ENCODE data around the gene CYSRT1. TPM values are rescaled to one million over a fixed set of nuclear protein-coding genes. Genes with fewer than 3 reads are reported as not detected.

CYSRT1 gene
- total and polyA plus RNA-seq, 7 experiments from 2014 or later, result 0.45 to 0.63 (median 0.49) TPM; not detected in 3

DNA sequence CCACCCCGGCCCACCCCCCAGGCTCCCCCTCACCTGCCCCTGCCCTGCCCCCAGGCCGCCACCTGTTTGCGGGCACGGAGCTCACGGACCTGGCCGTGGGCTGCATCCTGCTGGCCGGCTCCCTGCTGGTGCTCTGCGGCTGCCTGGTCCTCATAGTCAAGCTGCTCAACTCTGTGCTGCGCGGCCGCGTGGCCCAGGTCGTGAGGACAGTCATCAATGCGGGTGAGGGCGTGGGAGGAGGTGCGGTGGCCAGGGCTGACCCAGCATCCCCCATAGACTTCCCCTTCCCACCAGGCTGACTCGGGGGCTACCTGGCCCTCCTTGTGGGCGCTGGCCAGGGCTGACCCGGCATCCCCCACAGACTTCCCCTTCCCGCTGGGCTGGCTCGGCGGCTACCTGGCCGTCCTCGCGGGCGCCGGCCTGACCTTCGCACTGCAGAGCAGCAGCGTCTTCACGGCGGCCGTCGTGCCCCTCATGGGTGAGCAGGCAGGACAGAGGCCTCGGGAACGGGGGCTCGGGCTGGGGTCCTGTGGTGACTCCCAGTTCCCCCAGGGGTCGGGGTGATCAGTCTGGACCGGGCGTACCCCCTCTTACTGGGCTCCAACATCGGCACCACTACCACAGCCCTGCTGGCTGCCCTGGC is 9.2 kb downstream of the CYSRT1 start:
- Mint-ChIP-seq H3K4me3 (no peak overlapping the region), H3K27ac (no peak overlapping the region), H3K4me1 (peaks cover 4 to 9% (median 6%) of the 10 kb centered on the region in 7 donors), H3K36me3 (no peaks in the 10 kb centered on the region), H3K27me3 (peaks cover 0 to 10% (median 0%) of the 10 kb centered on the region in 5 donors), H3K9me3 (peaks cover 0 to 2% (median 0%) of the 10 kb centered on the region in 11 donors)
- H3K9me3 ChIP-seq (ENCODE audit: control insufficient read depth in 2 of 3, low read length in 3 of 3), result no peaks in the 10 kb centered on the region
- no peaks in the 10 kb centered on the region for H3K36me3 ChIP-seq (ENCODE audit: control insufficient read depth in 2 of 3, insufficient read depth in 3 of 3, low read length in 3 of 3)
- no peaks in the 10 kb centered on the region for H3K27me3 ChIP-seq (ENCODE audit: control insufficient read depth in 2 of 2, insufficient read depth in 2 of 2, low read length in 2 of 2)
- H3K4me3 ChIP-seq (ENCODE audit: low read length), result no peak overlapping the region
- no peak for DNase-seq
- ChIA-PET POLR2A (interaction anchor here (0.8 kb wide), 1 partner anchor 104 kb away, joined by 3 read pairs; no protein-coding TSS in a partner anchor), CTCF (interaction anchor here (1.3 kb wide), 1 partner anchor 11 kb away, joined by 3 read pairs; no protein-coding TSS in a partner anchor)
- peaks cover 5 to 13% of the 10 kb centered on the region in 2 donors for H3K4me1 ChIP-seq (ENCODE audit: control insufficient read depth in 2 of 2, insufficient read depth in 2 of 2, low read length in 2 of 2)
- intact Hi-C loops (cut with micrococcal nuclease), result no loop called here
- no peak for ATAC-seq
- H3K27ac ChIP-seq (ENCODE audit: low read depth, low read length), result no peak overlapping the region

- peaks cover 0 to 10% (median 0%) of the 10 kb centered on the region in 5 donors for H3K27me3 Mint-ChIP-seq
- H3K9me3 ChIP-seq (ENCODE audit: control insufficient read depth in 2 of 3, low read length in 3 of 3), result no peaks in the 10 kb centered on the region
- H3K9me3 Mint-ChIP-seq, result peaks cover 0 to 2% (median 0%) of the 10 kb centered on the region in 11 donors
- DNase-seq (no peak), ATAC-seq (no peak)
- peak overlapping the region in 1 of 9 donors; percentile 42 for H3K27ac Mint-ChIP-seq
- intact Hi-C loops (cut with micrococcal nuclease), result loop anchor here in 1 of 2 donors (5.0 kb wide), 1 partner anchor 188 kb away; the partner anchor contains the start of gene NPDC1
- H3K4me1 ChIP-seq (ENCODE audit: control insufficient read depth in 2 of 2, insufficient read depth in 2 of 2, low read length in 2 of 2), result peaks cover 6 to 13% of the 10 kb centered on the region in 2 donors
- H3K27me3 ChIP-seq (ENCODE audit: control insufficient read depth in 2 of 2, insufficient read depth in 2 of 2, low read length in 2 of 2), result no peaks in the 10 kb centered on the region
- H3K4me3 Mint-ChIP-seq, result no peak overlapping the region
- H3K27ac ChIP-seq (ENCODE audit: low read depth, low read length), result no peak overlapping the region
- no peak overlapping the region for H3K4me3 ChIP-seq (ENCODE audit: low read length)
- POLR2A ChIA-PET, result interaction anchor here (0.8 kb wide), 1 partner anchor 105 kb away, joined by 3 read pairs; no protein-coding TSS in a partner anchor
- no peaks in the 10 kb centered on the region for H3K36me3 ChIP-seq (ENCODE audit: control insufficient read depth in 2 of 3, insufficient read depth in 3 of 3, low read length in 3 of 3)
- peaks cover 4 to 12% (median 10%) of the 10 kb centered on the region in 7 donors for H3K4me1 Mint-ChIP-seq
- H3K36me3 Mint-ChIP-seq, result no peaks in the 10 kb centered on the region
- CTCF ChIA-PET, result interaction anchor here (1.0 to 1.3 kb wide), 2 partner anchors 12 to 30 kb away, joined by 3 read pairs; no protein-coding TSS in a partner anchor
Observed at GRCh38 chr9:137234758-137235423, 9.9 kb downstream of the CYSRT1 start.

DNA sequence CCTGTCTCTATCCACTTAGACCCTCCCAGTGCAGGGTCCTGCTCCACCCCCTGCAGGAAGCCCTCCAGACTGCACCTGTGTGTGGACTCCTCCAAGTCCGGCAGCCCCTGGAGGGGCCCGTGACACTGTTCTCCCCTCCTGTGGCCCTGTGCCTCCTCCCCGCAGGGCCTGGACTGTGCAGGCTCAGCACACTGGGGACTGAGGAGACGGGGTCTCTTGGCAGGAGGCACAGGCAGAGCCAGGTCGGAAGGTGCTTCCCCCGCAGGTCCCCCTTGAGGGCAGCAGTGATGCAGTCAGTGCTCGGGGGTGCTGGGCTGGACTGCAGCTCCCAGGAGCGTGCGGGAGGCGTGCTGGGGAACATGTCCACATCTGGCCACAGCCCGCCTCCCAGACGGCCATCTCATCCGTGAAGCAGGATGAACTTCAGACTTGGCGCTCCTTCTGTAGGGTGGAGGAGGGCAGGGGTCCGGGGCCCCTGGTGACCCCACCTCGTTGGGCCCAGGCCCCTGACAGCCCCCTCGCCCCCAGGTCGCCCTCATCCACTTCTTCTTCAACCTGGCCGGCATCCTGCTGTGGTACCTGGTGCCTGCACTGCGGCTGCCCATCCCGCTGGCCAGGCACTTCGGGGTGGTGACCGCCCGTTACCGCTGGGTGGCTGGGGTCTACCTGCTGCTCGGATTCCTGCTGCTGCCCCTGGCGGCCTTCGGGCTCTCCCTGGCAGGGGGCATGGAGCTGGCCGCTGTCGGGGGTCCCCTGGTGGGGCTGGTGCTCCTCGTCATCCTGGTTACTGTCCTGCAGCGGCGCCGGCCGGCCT is 10.7 kb downstream of the CYSRT1 start:
- Mint-ChIP-seq H3K36me3 (no peaks in the 10 kb centered on the region), H3K27ac (no peak overlapping the region), H3K27me3 (peaks cover 0 to 10% (median 0%) of the 10 kb centered on the region in 5 donors), H3K4me3 (no peak overlapping the region), H3K9me3 (peaks cover 0 to 2% (median 0%) of the 10 kb centered on the region in 11 donors), H3K4me1 (peaks cover 4 to 12% (median 11%) of the 10 kb centered on the region in 7 donors)
- H3K9me3 ChIP-seq (ENCODE audit: control insufficient read depth in 2 of 3, low read length in 3 of 3), result no peaks in the 10 kb centered on the region
- CTCF ChIA-PET, result interaction anchor here (1.0 to 2.2 kb wide), 5 partner anchors 13 to 140 kb away, joined by 3 to 10 read pairs (median 3); no protein-coding TSS in a partner anchor
- H3K4me3 ChIP-seq (ENCODE audit: low read length), result no peak overlapping the region
- intact Hi-C loops (cut with micrococcal nuclease), result loop anchor here (1.0 to 5.0 kb wide), 8 partner anchors 12 to 206 kb away; partner anchors contain the start of genes NELFB (in 2 of the 2), NDOR1 (in 1 of the 2), NPDC1 (in 1 of the 2) and TMEM203 (in 1 of the 2)
- H3K4me1 ChIP-seq (ENCODE audit: control insufficient read depth in 2 of 2, insufficient read depth in 2 of 2, low read length in 2 of 2), result peaks cover 6 to 13% of the 10 kb centered on the region in 2 donors
- H3K36me3 ChIP-seq (ENCODE audit: control insufficient read depth in 2 of 3, insufficient read depth in 3 of 3, low read length in 3 of 3), result no peaks in the 10 kb centered on the region
- POLR2A ChIA-PET, result interaction anchor here (0.7 to 10.7 kb wide), 5 partner anchors 12 to 149 kb away, joined by 3 to 168 read pairs (median 4); partner anchors contain the start of genes MAN1B1, NELFB, RNF208 and STPG3
- ATAC-seq (no peak), DNase-seq (no peak)
- H3K27me3 ChIP-seq (ENCODE audit: control insufficient read depth in 2 of 2, insufficient read depth in 2 of 2, low read length in 2 of 2), result no peaks in the 10 kb centered on the region
- H3K27ac ChIP-seq (ENCODE audit: low read depth, low read length), result no peak overlapping the region

DNA sequence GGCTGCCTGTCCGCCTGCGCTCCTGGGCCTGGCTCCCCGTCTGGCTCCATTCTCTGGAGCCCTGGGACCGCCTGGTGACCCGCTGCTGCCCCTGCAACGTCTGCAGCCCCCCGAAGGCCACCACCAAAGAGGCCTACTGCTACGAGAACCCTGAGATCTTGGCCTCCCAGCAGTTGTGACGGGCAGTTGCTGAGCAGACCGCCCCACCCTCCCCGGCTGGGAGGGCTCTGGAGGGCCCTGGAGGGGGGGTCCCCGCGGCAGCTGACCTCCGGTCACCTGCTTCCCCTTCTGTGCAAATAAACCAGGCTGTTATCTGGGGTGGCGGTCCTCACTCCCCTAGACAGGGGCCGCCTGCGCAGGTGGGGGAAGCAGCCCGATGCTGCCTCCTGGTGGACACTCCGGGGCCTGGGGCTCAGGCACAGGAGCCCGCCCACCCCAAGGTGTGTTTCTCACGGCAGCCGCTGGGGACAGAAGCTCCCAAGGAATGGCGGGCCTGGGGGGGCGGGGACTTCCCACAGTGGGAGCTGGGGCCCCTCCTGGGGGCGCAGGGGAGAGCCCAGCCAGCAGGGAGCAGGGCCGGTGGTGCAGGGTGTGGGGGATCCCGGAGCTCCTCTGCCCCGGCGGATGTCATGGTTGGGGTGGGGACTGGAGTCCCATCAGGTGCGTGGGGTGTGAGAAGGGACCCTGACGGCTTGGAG is 11.4 kb downstream of the CYSRT1 start:
- no peak overlapping the region for H3K27ac ChIP-seq (ENCODE audit: low read depth, low read length)
- intact Hi-C loops (cut with micrococcal nuclease), result loop anchor here (1.0 to 5.0 kb wide), 8 partner anchors 13 to 207 kb away; partner anchors contain the start of genes NELFB (in 2 of the 2), NDOR1 (in 1 of the 2), NPDC1 (in 1 of the 2) and TMEM203 (in 1 of the 2)
- POLR2A ChIA-PET, result interaction anchor here (0.7 to 10.7 kb wide), 9 partner anchors 13 to 446 kb away, joined by 3 to 168 read pairs (median 3); partner anchors contain the start of genes MAN1B1, NELFB, RNF208 and STPG3

GRCh38 chr9:137236936-137237421 is 12.0 kb downstream of the CYSRT1 start:
- POLR2A ChIA-PET, result interaction anchor here (0.7 to 10.7 kb wide), 8 partner anchors 14 to 446 kb away, joined by 3 to 168 read pairs (median 3); partner anchors contain the start of genes NELFB, RNF208, STPG3 and TMEM141
- intact Hi-C loops (cut with micrococcal nuclease), result loop anchor here (1.0 to 5.0 kb wide), 8 partner anchors 14 to 208 kb away; partner anchors contain the start of genes NELFB (in 2 of the 2), NDOR1 (in 1 of the 2), NPDC1 (in 1 of the 2) and TMEM203 (in 1 of the 2)

More for the DNA sequence above, 11.4 kb downstream of the CYSRT1 start:
- Histone ChIP-seq H3K4me3 (ENCODE audit: low read length) (peak overlapping the region; percentile 27), H3K36me3 (ENCODE audit: control insufficient read depth in 2 of 3, insufficient read depth in 3 of 3, low read length in 3 of 3) (no peaks in the 10 kb centered on the region), H3K27me3 (ENCODE audit: control insufficient read depth in 2 of 2, insufficient read depth in 2 of 2, low read length in 2 of 2) (no peaks in the 10 kb centered on the region), H3K9me3 (ENCODE audit: control insufficient read depth in 2 of 3, low read length in 3 of 3) (no peaks in the 10 kb centered on the region), H3K4me1 (ENCODE audit: control insufficient read depth in 2 of 2, insufficient read depth in 2 of 2, low read length in 2 of 2) (peaks cover 6 to 13% of the 10 kb centered on the region in 2 donors)
- CTCF ChIA-PET, result interaction anchor here (0.5 to 2.2 kb wide), 16 partner anchors 9 to 757 kb away, joined by 3 to 13 read pairs (median 4); partner anchors contain the start of genes MAN1B1 and RNF224
- H3K27ac Mint-ChIP-seq, result no peak overlapping the region
- H3K9me3 Mint-ChIP-seq, result peaks cover 0 to 6% (median 0%) of the 10 kb centered on the region in 11 donors
- ATAC-seq (peak; percentile 56), DNase-seq (peak; percentile 79 to 93 (median 87))
- H3K36me3 Mint-ChIP-seq, result peaks cover 0 to 4% (median 0%) of the 10 kb centered on the region in 5 donors
- peaks cover 0 to 10% (median 0%) of the 10 kb centered on the region in 5 donors for H3K27me3 Mint-ChIP-seq
- peaks cover 4 to 16% (median 11%) of the 10 kb centered on the region in 7 donors for H3K4me1 Mint-ChIP-seq
- peak overlapping the region in 2 of 10 donors; percentile 25 for H3K4me3 Mint-ChIP-seq

More at GRCh38 chr9:137236936-137237421, 12.0 kb downstream of the CYSRT1 start:
- Histone ChIP-seq H3K27ac (ENCODE audit: low read depth, low read length) (no peak overlapping the region), H3K36me3 (ENCODE audit: control insufficient read depth in 2 of 3, insufficient read depth in 3 of 3, low read length in 3 of 3) (peaks cover 0 to under 1% (median 0%) of the 10 kb centered on the region in 3 experiments), H3K27me3 (ENCODE audit: control insufficient read depth in 2 of 2, insufficient read depth in 2 of 2, low read length in 2 of 2) (no peaks in the 10 kb centered on the region), H3K4me1 (ENCODE audit: control insufficient read depth in 2 of 2, insufficient read depth in 2 of 2, low read length in 2 of 2) (peaks cover 7 to 15% of the 10 kb centered on the region in 2 donors), H3K4me3 (ENCODE audit: low read length) (peak overlapping the region; percentile 27), H3K9me3 (ENCODE audit: control insufficient read depth in 2 of 3, low read length in 3 of 3) (no peaks in the 10 kb centered on the region)
- peaks cover 0 to 4% (median 0%) of the 10 kb centered on the region in 5 donors for H3K36me3 Mint-ChIP-seq
- CTCF ChIA-PET, result interaction anchor here (0.5 to 2.2 kb wide), 16 partner anchors 10 to 756 kb away, joined by 3 to 13 read pairs (median 4); partner anchors contain the start of genes MAN1B1 and RNF224
- no peak overlapping the region for H3K27ac Mint-ChIP-seq
- H3K4me1 Mint-ChIP-seq, result peaks cover 4 to 16% (median 11%) of the 10 kb centered on the region in 7 donors
- H3K9me3 Mint-ChIP-seq, result peaks cover 0 to 6% (median 0%) of the 10 kb centered on the region in 11 donors
- peaks cover 0 to 9% (median 0%) of the 10 kb centered on the region in 5 donors for H3K27me3 Mint-ChIP-seq
- DNase-seq, result no peak
- no peak for ATAC-seq
- peak overlapping the region in 2 of 10 donors; percentile 25 for H3K4me3 Mint-ChIP-seq

All from naive thymus-derived CD4-positive, alpha-beta T cell (primary cell).